ENCODE data around the gene LGALS9B. TPM values are rescaled to one million over a fixed set of nuclear protein-coding genes. Genes with fewer than 3 reads are reported as not detected.
"Not testable (repeated sequence)": the region's sequence is repeated elsewhere in the genome, so short reads cannot be mapped to it uniquely, and the experiment has no call there.

The LGALS9B gene
- polyA plus RNA-seq, 1 of the 3 experiments (the other 2 are of a cell fraction): not detected

- WGBS (ENCODE audit: low lambda C conversion rate): 31% methylated on average over 4 of the region's 8 CpGs
- DNase-seq; CTCF ChIA-PET; H3K4me1 ChIP-seq (ENCODE audit: control insufficient read depth in 1 of 2, insufficient read depth in 2 of 2, low read depth in 1 of 2, low read length in 1 of 2); H3K4me3 ChIP-seq (ENCODE audit: low read depth in 2 of 2, low read length in 1 of 2); H3K9me2 ChIP-seq; H3K9ac ChIP-seq; H3K79me2 ChIP-seq (ENCODE audit: insufficient read depth); POLR2A ChIA-PET; H3K36me3 ChIP-seq (replicated peaks in 1 of 2; ENCODE audit: control insufficient read depth in 1 of 2, insufficient read depth in 2 of 2, low read length in 1 of 2); H3K27ac ChIP-seq (ENCODE audit: low read depth in 2 of 2, low read length in 1 of 2); H4K20me1 ChIP-seq (ENCODE audit: insufficient read depth); H3K27me3 ChIP-seq (ENCODE audit: insufficient read depth); H3K4me2 ChIP-seq; H3F3A ChIP-seq (replicated peaks; ENCODE audit: insufficient read depth); H3K9me3 ChIP-seq; H2AFZ ChIP-seq (ENCODE audit: low read depth): not testable (repeated sequence)
Measured at GRCh38 chr17:20492971-20493370, 25.6 kb upstream of the LGALS9B start.

GRCh38 chr17:20492099-20492498 is 24.8 kb upstream of the LGALS9B start:
- H3K4me3 ChIP-seq (ENCODE audit: low read depth in 2 of 2, low read length in 1 of 2); H3K27me3 ChIP-seq (ENCODE audit: insufficient read depth); H3K9ac ChIP-seq; POLR2A ChIA-PET; H3K27ac ChIP-seq (ENCODE audit: low read depth in 2 of 2, low read length in 1 of 2); H3K4me1 ChIP-seq (ENCODE audit: control insufficient read depth in 1 of 2, insufficient read depth in 2 of 2, low read depth in 1 of 2, low read length in 1 of 2); H4K20me1 ChIP-seq (ENCODE audit: insufficient read depth); CTCF ChIA-PET; H3K79me2 ChIP-seq (ENCODE audit: insufficient read depth); DNase-seq; H3K9me2 ChIP-seq; H2AFZ ChIP-seq (ENCODE audit: low read depth); H3K4me2 ChIP-seq; H3F3A ChIP-seq (replicated peaks; ENCODE audit: insufficient read depth); H3K9me3 ChIP-seq; H3K36me3 ChIP-seq (replicated peaks in 1 of 2; ENCODE audit: control insufficient read depth in 1 of 2, insufficient read depth in 2 of 2, low read length in 1 of 2): not testable (repeated sequence)
- 0% methylated on average over 1 of the region's 6 CpGs for WGBS (ENCODE audit: low lambda C conversion rate)

- H3K4me2 ChIP-seq; H3K36me3 ChIP-seq (replicated peaks in 1 of 2; ENCODE audit: control insufficient read depth in 1 of 2, insufficient read depth in 2 of 2, low read length in 1 of 2); H2AFZ ChIP-seq (ENCODE audit: low read depth); POLR2A ChIA-PET; H4K20me1 ChIP-seq (ENCODE audit: insufficient read depth); H3K4me1 ChIP-seq (ENCODE audit: control insufficient read depth in 1 of 2, insufficient read depth in 2 of 2, low read depth in 1 of 2, low read length in 1 of 2); H3K27me3 ChIP-seq (ENCODE audit: insufficient read depth); DNase-seq; H3K9ac ChIP-seq; H3K79me2 ChIP-seq (ENCODE audit: insufficient read depth); H3K4me3 ChIP-seq (ENCODE audit: low read depth in 2 of 2, low read length in 1 of 2); H3K9me3 ChIP-seq; CTCF ChIA-PET; H3F3A ChIP-seq (replicated peaks; ENCODE audit: insufficient read depth); H3K9me2 ChIP-seq; H3K27ac ChIP-seq (ENCODE audit: low read depth in 2 of 2, low read length in 1 of 2): not testable (repeated sequence)
- WGBS (ENCODE audit: low lambda C conversion rate): 28% methylated on average over 6 of the region's 6 CpGs
Measured at GRCh38 chr17:20484930-20485329, 17.6 kb upstream of the LGALS9B start.

GRCh38 chr17:20479889-20480591 is 12.7 kb upstream of the LGALS9B start:
- H3K4me2 ChIP-seq; H3F3A ChIP-seq (replicated peaks; ENCODE audit: insufficient read depth); H3K79me2 ChIP-seq (ENCODE audit: insufficient read depth); H3K9me2 ChIP-seq; H2AFZ ChIP-seq (ENCODE audit: low read depth); H3K9ac ChIP-seq; H3K9me3 ChIP-seq; H3K27ac ChIP-seq (ENCODE audit: low read depth in 2 of 2, low read length in 1 of 2); CTCF ChIA-PET; H3K4me3 ChIP-seq (ENCODE audit: low read depth in 2 of 2, low read length in 1 of 2); H3K27me3 ChIP-seq (ENCODE audit: insufficient read depth); POLR2A ChIA-PET; H3K36me3 ChIP-seq (replicated peaks in 1 of 2; ENCODE audit: control insufficient read depth in 1 of 2, insufficient read depth in 2 of 2, low read length in 1 of 2); DNase-seq; H4K20me1 ChIP-seq (ENCODE audit: insufficient read depth); H3K4me1 ChIP-seq (ENCODE audit: control insufficient read depth in 1 of 2, insufficient read depth in 2 of 2, low read depth in 1 of 2, low read length in 1 of 2): not testable (repeated sequence)
- WGBS (ENCODE audit: low lambda C conversion rate): 69% methylated on average over 6 of the region's 8 CpGs

- 41% methylated on average over 2 of the region's 4 CpGs for WGBS (ENCODE audit: low lambda C conversion rate)
- H3K4me3 ChIP-seq (ENCODE audit: low read depth in 2 of 2, low read length in 1 of 2); CTCF ChIA-PET; H3K9ac ChIP-seq; H3K4me2 ChIP-seq; H3K9me2 ChIP-seq; H3K79me2 ChIP-seq (ENCODE audit: insufficient read depth); H3K27me3 ChIP-seq (ENCODE audit: insufficient read depth); H2AFZ ChIP-seq (ENCODE audit: low read depth); DNase-seq; POLR2A ChIA-PET; H3K4me1 ChIP-seq (ENCODE audit: control insufficient read depth in 1 of 2, insufficient read depth in 2 of 2, low read depth in 1 of 2, low read length in 1 of 2); H3K9me3 ChIP-seq; H3K27ac ChIP-seq (ENCODE audit: low read depth in 2 of 2, low read length in 1 of 2); H3K36me3 ChIP-seq (replicated peaks in 1 of 2; ENCODE audit: control insufficient read depth in 1 of 2, insufficient read depth in 2 of 2, low read length in 1 of 2); H4K20me1 ChIP-seq (ENCODE audit: insufficient read depth); H3F3A ChIP-seq (replicated peaks; ENCODE audit: insufficient read depth): not testable (repeated sequence)
Measured at GRCh38 chr17:20477398-20478071, 10.2 kb upstream of the LGALS9B start.

- H2AFZ ChIP-seq (ENCODE audit: low read depth); H3K4me2 ChIP-seq; H3K36me3 ChIP-seq (replicated peaks in 1 of 2; ENCODE audit: control insufficient read depth in 1 of 2, insufficient read depth in 2 of 2, low read length in 1 of 2); H3K4me1 ChIP-seq (ENCODE audit: control insufficient read depth in 1 of 2, insufficient read depth in 2 of 2, low read depth in 1 of 2, low read length in 1 of 2); H3K9me2 ChIP-seq; H3F3A ChIP-seq (replicated peaks; ENCODE audit: insufficient read depth); H4K20me1 ChIP-seq (ENCODE audit: insufficient read depth); DNase-seq; H3K27ac ChIP-seq (ENCODE audit: low read depth in 2 of 2, low read length in 1 of 2); H3K27me3 ChIP-seq (ENCODE audit: insufficient read depth); CTCF ChIA-PET; H3K4me3 ChIP-seq (ENCODE audit: low read depth in 2 of 2, low read length in 1 of 2); H3K79me2 ChIP-seq (ENCODE audit: insufficient read depth); H3K9me3 ChIP-seq; H3K9ac ChIP-seq; POLR2A ChIA-PET: not testable (repeated sequence)
- 65% methylated on average over 7 of the region's 8 CpGs for WGBS (ENCODE audit: low lambda C conversion rate)
Measured at GRCh38 chr17:20475137-20475831, 7.9 kb upstream of the LGALS9B start.
